GM10266 (cell line): ENCODE results near the gene ZC3H7A.

Experiments
- DNase-seq: peaks from one replicate; pipeline ENCODE4 v3.0.0; 2012; ENCODE audit errors: extremely low spot score
- CTCF ChIP-seq: IDR thresholded peaks from 2 replicates; pipeline ENCODE4 v1.5.1; 2012; ENCODE audit warnings: mild to moderate bottlenecking, low read depth; ENCODE audit not compliant: control insufficient read depth, insufficient read depth; ENCODE audit errors: missing control alignments

The ZC3H7A gene

GRCh38 chr16:11797166-11797956 is at the start of gene ZC3H7A:
ZC3H7A (minus strand) TSS chr16:11797258; CDS start chr16:11782354, 14,904 bp downstream.
- DNase-seq: peak; percentile 97
- peak; percentile 90 for TF ChIP-seq CTCF

GRCh38 chr16:11844499-11844898 is 47.4 kb upstream of the ZC3H7A start:
- no peak for DNase-seq
- TF ChIP-seq CTCF: no peak

- TF ChIP-seq CTCF: no peak
- DNase-seq: no peak
These were observed 46.8 kb upstream of the ZC3H7A start for GRCh38 chr16:11843861-11844260.

- no peak for TF ChIP-seq CTCF
- DNase-seq: no peak
These were observed 46.1 kb upstream of the ZC3H7A start for GRCh38 chr16:11843206-11843605.

- DNase-seq: no peak
- no peak for TF ChIP-seq CTCF
These were observed 44.0 kb upstream of the ZC3H7A start for GRCh38 chr16:11841026-11841425.

- no peak for DNase-seq
- no peak for TF ChIP-seq CTCF
These were observed 39.7 kb upstream of the ZC3H7A start for GRCh38 chr16:11836650-11837244.

- no peak for TF ChIP-seq CTCF
- DNase-seq: no peak
These were observed 39.0 kb upstream of the ZC3H7A start for GRCh38 chr16:11835891-11836649.
